Muscle of leg (tissue), 11 donors: ENCODE results near the gene NEK10. TPM values are rescaled to one million over a fixed set of nuclear protein-coding genes. Genes with fewer than 3 reads are reported as not detected.

Source experiments
- DNase-seq: peaks from one replicate; pipeline ENCODE4 v3.0.0; 2013
- H3K27ac ChIP-seq: one replicate; pipeline ENCODE4 v1.5.1; 2013; ENCODE audit warnings: mild to moderate bottlenecking, low read length, control low read depth
- H3K27me3 ChIP-seq: one replicate; pipeline ENCODE4 v1.6.1; 2013; ENCODE audit warnings: low read length; ENCODE audit not compliant: control insufficient read depth, insufficient read depth
- H3K36me3 ChIP-seq: one replicate; pipeline ENCODE4 v1.6.1; 2013; ENCODE audit warnings: low read length; ENCODE audit not compliant: control insufficient read depth, insufficient read depth
- H3K4me1 ChIP-seq: one replicate; pipeline ENCODE4 v1.6.1; 2013; ENCODE audit warnings: low read length; ENCODE audit not compliant: control insufficient read depth, insufficient read depth
- H3K4me3 ChIP-seq: one replicate; pipeline ENCODE4 v1.5.1; 2013; ENCODE audit warnings: low read length, control low read depth
- H3K9me3 ChIP-seq: replicated peaks from 2 replicates; pipeline ENCODE4 v1.6.1; 2013; ENCODE audit warnings: low read depth, low read length; ENCODE audit not compliant: control insufficient read depth
- WGBS: methylation state at CpG from one replicate; pipeline ENCODE4 v1.1.5; 2013; ENCODE audit warnings: missing lambda C conversion rate; ENCODE audit not compliant: insufficient coverage; 5-methylcytosine and 5-hydroxymethylcytosine counted together
- polyA plus RNA-seq, 8 donors: library from polyadenylated mRNA; unstranded; fragments of 120-200 nt; gene quantifications; one replicate each; pipeline versions ENCODE4 v1.2.1 to v1.2.3, GENCODE V29; 2013; ENCODE audit warnings: inconsistent platforms in 1 of 8, low replicate concordance in 1 of 8; ENCODE audit not compliant: insufficient read length in 8 of 8, insufficient read depth in 1 of 8
- total RNA-seq: library from RNA; stranded (reverse); fragments of 120-200 nt; gene quantifications from one replicate; pipeline ENCODE4 v1.2.4, GENCODE V29; 2013

Gene NEK10
- total and polyA plus RNA-seq, 9 donors, result 1.7 to 6.6 (median 3.3) TPM

DNA sequence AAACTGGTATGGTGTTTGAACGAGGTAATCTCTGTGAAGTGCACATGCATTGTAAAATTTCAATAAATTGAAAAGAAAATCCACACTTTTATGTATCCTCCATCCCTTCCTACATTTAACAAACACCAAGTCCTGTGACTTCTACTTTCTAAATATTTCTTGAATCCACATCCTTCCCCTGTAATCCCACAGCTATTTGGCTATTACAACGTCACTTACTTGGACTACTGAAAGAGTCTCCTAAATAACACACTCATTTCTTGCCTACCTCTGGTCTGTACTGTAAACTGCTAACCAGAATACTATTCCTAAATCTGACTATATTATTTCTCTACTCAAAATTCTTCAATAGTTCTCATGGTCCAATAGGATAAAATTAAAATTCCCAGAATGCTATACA is 176.1 kb downstream of the NEK10 start:
- H3K4me3 ChIP-seq, result no peak overlapping the region
- H3K9me3 ChIP-seq, result no peaks in the 10 kb centered on the region
- DNase-seq, result no peak
- H3K27ac ChIP-seq, result no peak overlapping the region
- no peaks in the 10 kb centered on the region for H3K27me3 ChIP-seq
- WGBS, result 71% methylated on average over 1 of the region's 2 CpGs
- H3K36me3 ChIP-seq, result no peaks in the 10 kb centered on the region
- no peaks in the 10 kb centered on the region for H3K4me1 ChIP-seq

GRCh38 chr3:27186013-27186412 is 183.2 kb downstream of the NEK10 start:
- no peaks in the 10 kb centered on the region for H3K36me3 ChIP-seq
- WGBS, result 70% methylated on average over 2 of the region's 5 CpGs
- no peak overlapping the region for H3K4me3 ChIP-seq
- H3K27ac ChIP-seq, result no peak overlapping the region
- no peaks in the 10 kb centered on the region for H3K9me3 ChIP-seq
- H3K27me3 ChIP-seq, result no peaks in the 10 kb centered on the region
- no peaks in the 10 kb centered on the region for H3K4me1 ChIP-seq
- no peak for DNase-seq

GRCh38 chr3:27185231-27185989 is 183.8 kb downstream of the NEK10 start:
- no peaks in the 10 kb centered on the region for H3K4me1 ChIP-seq
- no peak overlapping the region for H3K4me3 ChIP-seq
- no peaks in the 10 kb centered on the region for H3K27me3 ChIP-seq
- no peaks in the 10 kb centered on the region for H3K9me3 ChIP-seq
- WGBS, result no CpG with 5 or more reads among the region's 2 CpGs
- no peak overlapping the region for H3K27ac ChIP-seq
- no peak for DNase-seq
- H3K36me3 ChIP-seq, result no peaks in the 10 kb centered on the region

GRCh38 chr3:27184261-27184660 is 184.9 kb downstream of the NEK10 start:
- no peak overlapping the region for H3K4me3 ChIP-seq
- no peaks in the 10 kb centered on the region for H3K9me3 ChIP-seq
- no peaks in the 10 kb centered on the region for H3K27me3 ChIP-seq
- no peaks in the 10 kb centered on the region for H3K36me3 ChIP-seq
- WGBS, result no CpG with 5 or more reads among the region's 2 CpGs
- no peak for DNase-seq
- no peaks in the 10 kb centered on the region for H3K4me1 ChIP-seq
- H3K27ac ChIP-seq, result no peak overlapping the region

GRCh38 chr3:27176256-27176655 is 192.9 kb downstream of the NEK10 start:
- Histone ChIP-seq H3K36me3 (no peaks in the 10 kb centered on the region), H3K27me3 (no peaks in the 10 kb centered on the region), H3K9me3 (no peaks in the 10 kb centered on the region), H3K4me1 (no peaks in the 10 kb centered on the region), H3K27ac (no peak overlapping the region), H3K4me3 (no peak overlapping the region)
- no peak for DNase-seq
- WGBS, result 90% methylated on average over 3 of the region's 3 CpGs

- 79% methylated on average over 4 of the region's 4 CpGs for WGBS
- Histone ChIP-seq H3K4me3 (no peak overlapping the region), H3K9me3 (no peaks in the 10 kb centered on the region)
Measured at GRCh38 chr3:27174530-27174929, 194.7 kb downstream of the NEK10 start.

GRCh38 chr3:27171113-27171512 is 198.1 kb downstream of the NEK10 start:
- no peaks in the 10 kb centered on the region for H3K9me3 ChIP-seq
- no peak overlapping the region for H3K27ac ChIP-seq
- no peak overlapping the region for H3K4me3 ChIP-seq
- H3K4me1 ChIP-seq, result no peaks in the 10 kb centered on the region
- WGBS, result no CpG with 5 or more reads among the region's 2 CpGs
- H3K36me3 ChIP-seq, result no peaks in the 10 kb centered on the region
- DNase-seq, result peak; percentile 26
- H3K27me3 ChIP-seq, result no peaks in the 10 kb centered on the region

More at GRCh38 chr3:27174530-27174929, 194.7 kb downstream of the NEK10 start:
- DNase-seq, result no peak
- Histone ChIP-seq H3K4me1 (no peaks in the 10 kb centered on the region), H3K36me3 (no peaks in the 10 kb centered on the region), H3K27ac (no peak overlapping the region), H3K27me3 (no peaks in the 10 kb centered on the region)

GRCh38 chr3:27166888-27167287 is 202.3 kb downstream of the NEK10 start:
- DNase-seq, result peak; percentile 4
- H3K27ac ChIP-seq, result no peak overlapping the region
- H3K9me3 ChIP-seq, result no peaks in the 10 kb centered on the region
- no peaks in the 10 kb centered on the region for H3K36me3 ChIP-seq
- no peaks in the 10 kb centered on the region for H3K4me1 ChIP-seq
- 100% methylated on average over 1 of the region's 3 CpGs for WGBS
- no peak overlapping the region for H3K4me3 ChIP-seq
- no peaks in the 10 kb centered on the region for H3K27me3 ChIP-seq

GRCh38 chr3:27165321-27165721 is 203.9 kb downstream of the NEK10 start:
- Histone ChIP-seq H3K27me3 (no peaks in the 10 kb centered on the region), H3K4me3 (no peak overlapping the region), H3K36me3 (no peaks in the 10 kb centered on the region), H3K4me1 (no peaks in the 10 kb centered on the region), H3K9me3 (no peaks in the 10 kb centered on the region), H3K27ac (no peak overlapping the region)
- WGBS, result no CpG with 5 or more reads among the region's 2 CpGs
- DNase-seq, result peak; percentile 57

- DNase-seq, result no peak
- WGBS, result no CpG with 5 or more reads among the region's 2 CpGs
- Histone ChIP-seq H3K36me3 (no peaks in the 10 kb centered on the region), H3K27me3 (no peaks in the 10 kb centered on the region), H3K4me1 (no peaks in the 10 kb centered on the region), H3K27ac (no peak overlapping the region), H3K9me3 (no peaks in the 10 kb centered on the region), H3K4me3 (no peak overlapping the region)
Measured at GRCh38 chr3:27160779-27161287, 208.3 kb downstream of the NEK10 start.
